Adrenal gland (tissue), 5 donors: ENCODE measurements around the gene CRAT.

ENCODE experiments used
- POLR2A ChIP-seq, 2 donors: fragments of 450-650 bp; IDR thresholded peaks; one replicate each; pipeline ENCODE4 v1.6.1; 2017; ENCODE audit warnings: antibody characterized with exemption in 2 of 2, mild to moderate bottlenecking in 2 of 2, moderate library complexity in 1 of 2
- TF ChIP-seq, protein P1 (sequence below), 6 experiments: fragments of 450-650 bp in 4 of 6; fragments of 200-600 bp in 2 of 6; sonication (generic) in 1 of 6; IDR thresholded peaks; 1 replicate in 5 of 6; 2 replicates in 1 of 6; pipeline versions ENCODE4 v1.5.1 to v1.8.0; 2016 to 2021; ENCODE audit warnings: antibody characterized with exemption in 6 of 6, mild to moderate bottlenecking in 2 of 6, moderate library complexity in 1 of 6
- donor health status: DM: no; HTN: no; CAD: no.

DNA sequence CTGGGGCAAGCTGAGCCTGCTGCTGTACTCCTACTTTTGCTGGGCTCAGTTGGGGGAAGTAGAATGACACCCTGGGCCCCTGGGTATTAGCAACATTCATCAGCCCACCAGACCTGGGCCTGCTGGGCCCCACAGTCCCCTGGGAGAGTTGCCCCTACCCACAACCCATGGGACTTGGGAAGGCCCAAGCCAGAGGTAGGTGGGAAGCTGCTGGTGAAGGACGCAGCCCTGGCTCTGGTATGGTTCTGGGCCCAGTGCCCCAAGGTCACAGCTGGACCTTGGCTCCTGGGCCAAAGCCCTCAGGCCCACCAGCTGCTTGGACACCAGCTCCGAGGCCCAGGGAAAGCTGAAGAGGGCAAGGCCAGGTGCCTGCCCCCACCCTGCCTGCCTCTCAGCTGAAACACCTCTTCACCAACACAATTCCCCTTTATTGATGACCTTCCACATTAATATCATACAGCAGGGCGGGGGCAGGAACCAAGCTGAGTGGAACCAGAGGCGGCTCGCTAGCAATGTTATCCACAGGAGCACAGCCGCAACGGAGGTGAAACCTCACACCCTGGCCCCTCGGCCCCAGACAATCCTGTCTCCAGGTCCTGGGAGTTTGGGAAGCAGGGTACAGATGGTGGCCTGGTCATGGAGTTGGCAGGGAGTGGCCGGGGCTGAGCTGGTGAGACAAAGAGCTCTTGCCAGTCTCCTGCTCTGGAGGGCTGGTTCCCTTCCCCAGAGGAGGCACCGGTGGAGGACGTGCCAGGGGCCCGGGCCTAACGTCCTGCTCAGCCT is 16.0 kb downstream of the CRAT start:
- TF ChIP-seq, protein P1, sequence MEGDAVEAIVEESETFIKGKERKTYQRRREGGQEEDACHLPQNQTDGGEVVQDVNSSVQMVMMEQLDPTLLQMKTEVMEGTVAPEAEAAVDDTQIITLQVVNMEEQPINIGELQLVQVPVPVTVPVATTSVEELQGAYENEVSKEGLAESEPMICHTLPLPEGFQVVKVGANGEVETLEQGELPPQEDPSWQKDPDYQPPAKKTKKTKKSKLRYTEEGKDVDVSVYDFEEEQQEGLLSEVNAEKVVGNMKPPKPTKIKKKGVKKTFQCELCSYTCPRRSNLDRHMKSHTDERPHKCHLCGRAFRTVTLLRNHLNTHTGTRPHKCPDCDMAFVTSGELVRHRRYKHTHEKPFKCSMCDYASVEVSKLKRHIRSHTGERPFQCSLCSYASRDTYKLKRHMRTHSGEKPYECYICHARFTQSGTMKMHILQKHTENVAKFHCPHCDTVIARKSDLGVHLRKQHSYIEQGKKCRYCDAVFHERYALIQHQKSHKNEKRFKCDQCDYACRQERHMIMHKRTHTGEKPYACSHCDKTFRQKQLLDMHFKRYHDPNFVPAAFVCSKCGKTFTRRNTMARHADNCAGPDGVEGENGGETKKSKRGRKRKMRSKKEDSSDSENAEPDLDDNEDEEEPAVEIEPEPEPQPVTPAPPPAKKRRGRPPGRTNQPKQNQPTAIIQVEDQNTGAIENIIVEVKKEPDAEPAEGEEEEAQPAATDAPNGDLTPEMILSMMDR (IDR thresholded peaks at IDR 0.05), result no peak
- TF ChIP-seq POLR2A (IDR thresholded peaks at IDR 0.05), result no peak
